ENCODE data around the gene KIT.

DNA sequence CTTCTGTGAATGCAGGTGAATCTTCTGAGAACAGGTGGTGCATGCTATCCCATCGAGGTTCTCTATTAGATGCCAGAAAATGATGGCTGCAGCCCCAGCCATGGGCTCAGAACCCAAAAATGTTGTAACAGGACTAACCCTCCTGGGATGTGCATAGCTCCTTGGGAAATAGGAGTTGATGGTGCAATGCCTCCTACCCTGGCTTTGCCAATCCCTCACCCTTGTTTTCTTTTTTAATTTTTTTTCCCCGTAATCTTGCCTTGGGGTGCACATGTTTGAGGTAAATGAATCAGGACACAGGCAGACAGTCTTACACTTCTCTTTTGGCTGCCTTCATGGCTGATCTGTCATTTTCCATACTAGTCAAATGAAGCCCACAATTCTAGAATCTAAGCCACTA is 96.6 kb downstream of the KIT start:
- TF ChIP-seq POLR2AphosphoS5 (IDR thresholded peaks at IDR 0.05; ENCODE audit: low read depth, low read length) (no peak), SIN3A (IDR thresholded peaks at IDR 0.05; ENCODE audit: borderline replicate concordance, insufficient read depth, low read depth, low read length) (no peak), TCF7L2 (IDR thresholded peaks at IDR 0.05; ENCODE audit: low read depth, low read length) (no peak)
- TF ChIP-seq, protein P1, sequence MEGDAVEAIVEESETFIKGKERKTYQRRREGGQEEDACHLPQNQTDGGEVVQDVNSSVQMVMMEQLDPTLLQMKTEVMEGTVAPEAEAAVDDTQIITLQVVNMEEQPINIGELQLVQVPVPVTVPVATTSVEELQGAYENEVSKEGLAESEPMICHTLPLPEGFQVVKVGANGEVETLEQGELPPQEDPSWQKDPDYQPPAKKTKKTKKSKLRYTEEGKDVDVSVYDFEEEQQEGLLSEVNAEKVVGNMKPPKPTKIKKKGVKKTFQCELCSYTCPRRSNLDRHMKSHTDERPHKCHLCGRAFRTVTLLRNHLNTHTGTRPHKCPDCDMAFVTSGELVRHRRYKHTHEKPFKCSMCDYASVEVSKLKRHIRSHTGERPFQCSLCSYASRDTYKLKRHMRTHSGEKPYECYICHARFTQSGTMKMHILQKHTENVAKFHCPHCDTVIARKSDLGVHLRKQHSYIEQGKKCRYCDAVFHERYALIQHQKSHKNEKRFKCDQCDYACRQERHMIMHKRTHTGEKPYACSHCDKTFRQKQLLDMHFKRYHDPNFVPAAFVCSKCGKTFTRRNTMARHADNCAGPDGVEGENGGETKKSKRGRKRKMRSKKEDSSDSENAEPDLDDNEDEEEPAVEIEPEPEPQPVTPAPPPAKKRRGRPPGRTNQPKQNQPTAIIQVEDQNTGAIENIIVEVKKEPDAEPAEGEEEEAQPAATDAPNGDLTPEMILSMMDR (IDR thresholded peaks at IDR 0.05): no peak
- TF ChIP-seq, protein P2, sequence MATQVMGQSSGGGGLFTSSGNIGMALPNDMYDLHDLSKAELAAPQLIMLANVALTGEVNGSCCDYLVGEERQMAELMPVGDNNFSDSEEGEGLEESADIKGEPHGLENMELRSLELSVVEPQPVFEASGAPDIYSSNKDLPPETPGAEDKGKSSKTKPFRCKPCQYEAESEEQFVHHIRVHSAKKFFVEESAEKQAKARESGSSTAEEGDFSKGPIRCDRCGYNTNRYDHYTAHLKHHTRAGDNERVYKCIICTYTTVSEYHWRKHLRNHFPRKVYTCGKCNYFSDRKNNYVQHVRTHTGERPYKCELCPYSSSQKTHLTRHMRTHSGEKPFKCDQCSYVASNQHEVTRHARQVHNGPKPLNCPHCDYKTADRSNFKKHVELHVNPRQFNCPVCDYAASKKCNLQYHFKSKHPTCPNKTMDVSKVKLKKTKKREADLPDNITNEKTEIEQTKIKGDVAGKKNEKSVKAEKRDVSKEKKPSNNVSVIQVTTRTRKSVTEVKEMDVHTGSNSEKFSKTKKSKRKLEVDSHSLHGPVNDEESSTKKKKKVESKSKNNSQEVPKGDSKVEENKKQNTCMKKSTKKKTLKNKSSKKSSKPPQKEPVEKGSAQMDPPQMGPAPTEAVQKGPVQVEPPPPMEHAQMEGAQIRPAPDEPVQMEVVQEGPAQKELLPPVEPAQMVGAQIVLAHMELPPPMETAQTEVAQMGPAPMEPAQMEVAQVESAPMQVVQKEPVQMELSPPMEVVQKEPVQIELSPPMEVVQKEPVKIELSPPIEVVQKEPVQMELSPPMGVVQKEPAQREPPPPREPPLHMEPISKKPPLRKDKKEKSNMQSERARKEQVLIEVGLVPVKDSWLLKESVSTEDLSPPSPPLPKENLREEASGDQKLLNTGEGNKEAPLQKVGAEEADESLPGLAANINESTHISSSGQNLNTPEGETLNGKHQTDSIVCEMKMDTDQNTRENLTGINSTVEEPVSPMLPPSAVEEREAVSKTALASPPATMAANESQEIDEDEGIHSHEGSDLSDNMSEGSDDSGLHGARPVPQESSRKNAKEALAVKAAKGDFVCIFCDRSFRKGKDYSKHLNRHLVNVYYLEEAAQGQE (IDR thresholded peaks at IDR 0.05; ENCODE audit: insufficient read depth in 1 of 2, low read depth in 2 of 2, low read length in 1 of 2): no peak
